Measurements from ENCODE around the gene CTBS.
"Not testable (repeated sequence)": the region's sequence is repeated elsewhere in the genome, so short reads cannot be mapped to it uniquely, and the experiment has no call there.

CTBS gene

GRCh38 chr1:84541679-84542078 lies 32.6 kb downstream of the CTBS start:
- 93 to 100% methylated on average over 1 to 2 of the region's 4 CpGs for WGBS, 2 experiments (ENCODE audit: insufficient coverage in 2 of 2)
- H3K4me1 ChIP-seq (ENCODE audit: control insufficient read depth, insufficient read depth, low read length, poor library complexity, severe bottlenecking) = no peaks in the 10 kb centered on the region
- H3K4me3 ChIP-seq (ENCODE audit: extremely low read depth, insufficient read depth, low read length, poor library complexity, severe bottlenecking) = no peak overlapping the region
- H3K27ac ChIP-seq (ENCODE audit: low read depth, low read length, severe bottlenecking) = no peak overlapping the region
- no peaks in the 10 kb centered on the region for H3K9me3 ChIP-seq (ENCODE audit: control insufficient read depth, low read length)
- no peaks in the 10 kb centered on the region for H3K36me3 ChIP-seq (ENCODE audit: control insufficient read depth, insufficient read depth, low read length)

GRCh38 chr1:84540759-84541158 lies 33.5 kb downstream of the CTBS start:
- Histone ChIP-seq H3K4me3 (ENCODE audit: extremely low read depth, insufficient read depth, low read length, poor library complexity, severe bottlenecking) (no peak overlapping the region), H3K36me3 (ENCODE audit: control insufficient read depth, insufficient read depth, low read length) (no peaks in the 10 kb centered on the region), H3K9me3 (ENCODE audit: control insufficient read depth, low read length) (no peaks in the 10 kb centered on the region), H3K4me1 (ENCODE audit: control insufficient read depth, insufficient read depth, low read length, poor library complexity, severe bottlenecking) (no peaks in the 10 kb centered on the region), H3K27ac (ENCODE audit: low read depth, low read length, severe bottlenecking) (peak overlapping the region; percentile 25)
- 83 to 91% methylated on average over 1 of the region's 1 CpG for WGBS, 2 experiments (ENCODE audit: insufficient coverage in 2 of 2)

GRCh38 chr1:84539972-84540371 lies 34.3 kb downstream of the CTBS start:
- no peaks in the 10 kb centered on the region for H3K9me3 ChIP-seq (ENCODE audit: control insufficient read depth, low read length)
- no peaks in the 10 kb centered on the region for H3K4me1 ChIP-seq (ENCODE audit: control insufficient read depth, insufficient read depth, low read length, poor library complexity, severe bottlenecking)
- no CpG with 5 or more reads among the region's 3 CpGs for WGBS, 2 experiments (ENCODE audit: insufficient coverage in 2 of 2)
- no peak overlapping the region for H3K27ac ChIP-seq (ENCODE audit: low read depth, low read length, severe bottlenecking)
- H3K36me3 ChIP-seq (ENCODE audit: control insufficient read depth, insufficient read depth, low read length) = no peaks in the 10 kb centered on the region
- H3K4me3 ChIP-seq (ENCODE audit: extremely low read depth, insufficient read depth, low read length, poor library complexity, severe bottlenecking) = no peak overlapping the region

- Histone ChIP-seq H3K36me3 (ENCODE audit: control insufficient read depth, insufficient read depth, low read length) (no peaks in the 10 kb centered on the region), H3K4me3 (ENCODE audit: extremely low read depth, insufficient read depth, low read length, poor library complexity, severe bottlenecking) (no peak overlapping the region), H3K27ac (ENCODE audit: low read depth, low read length, severe bottlenecking) (no peak overlapping the region)
Measured at GRCh38 chr1:84538599-84538998, 35.6 kb downstream of the CTBS start.

GRCh38 chr1:84525779-84526178 lies 48.5 kb downstream of the CTBS start:
- Histone ChIP-seq H3K36me3 (ENCODE audit: control insufficient read depth, insufficient read depth, low read length) (no peaks in the 10 kb centered on the region), H3K4me1 (ENCODE audit: control insufficient read depth, insufficient read depth, low read length, poor library complexity, severe bottlenecking) (no peaks in the 10 kb centered on the region), H3K4me3 (ENCODE audit: extremely low read depth, insufficient read depth, low read length, poor library complexity, severe bottlenecking) (no peak overlapping the region), H3K9me3 (ENCODE audit: control insufficient read depth, low read length) (no peaks in the 10 kb centered on the region), H3K27ac (ENCODE audit: low read depth, low read length, severe bottlenecking) (no peak overlapping the region)
- no CpG with 5 or more reads among the region's 1 CpG for WGBS, 2 experiments (ENCODE audit: insufficient coverage in 2 of 2)

More at GRCh38 chr1:84538599-84538998, 35.6 kb downstream of the CTBS start:
- no peaks in the 10 kb centered on the region for H3K4me1 ChIP-seq (ENCODE audit: control insufficient read depth, insufficient read depth, low read length, poor library complexity, severe bottlenecking)
- no peaks in the 10 kb centered on the region for H3K9me3 ChIP-seq (ENCODE audit: control insufficient read depth, low read length)

GRCh38 chr1:84524590-84524989 lies 49.6 kb downstream of the CTBS start:
- H3K4me1 ChIP-seq (ENCODE audit: control insufficient read depth, insufficient read depth, low read length, poor library complexity, severe bottlenecking) = no peaks in the 10 kb centered on the region
- H3K36me3 ChIP-seq (ENCODE audit: control insufficient read depth, insufficient read depth, low read length) = no peaks in the 10 kb centered on the region
- no peak overlapping the region for H3K27ac ChIP-seq (ENCODE audit: low read depth, low read length, severe bottlenecking)
- no peak overlapping the region for H3K4me3 ChIP-seq (ENCODE audit: extremely low read depth, insufficient read depth, low read length, poor library complexity, severe bottlenecking)
- H3K9me3 ChIP-seq (ENCODE audit: control insufficient read depth, low read length) = no peaks in the 10 kb centered on the region

GRCh38 chr1:84510668-84511067 lies 63.6 kb downstream of the CTBS start:
- Histone ChIP-seq H3K4me3 (ENCODE audit: extremely low read depth, insufficient read depth, low read length, poor library complexity, severe bottlenecking) (no peak overlapping the region), H3K4me1 (ENCODE audit: control insufficient read depth, insufficient read depth, low read length, poor library complexity, severe bottlenecking) (peaks cover 3% of the 10 kb centered on the region), H3K36me3 (ENCODE audit: control insufficient read depth, insufficient read depth, low read length) (peaks cover 8% of the 10 kb centered on the region), H3K9me3 (ENCODE audit: control insufficient read depth, low read length) (peaks cover 21% of the 10 kb centered on the region), H3K27ac (ENCODE audit: low read depth, low read length, severe bottlenecking) (no peak overlapping the region)
- WGBS, 2 experiments (ENCODE audit: insufficient coverage in 2 of 2) = 100% methylated on average over 2 of the region's 3 CpGs; no CpG with 5 or more reads in 1 of the 2 experiments

GRCh38 chr1:84510165-84510564 lies 64.1 kb downstream of the CTBS start:
- H3K4me1 ChIP-seq (ENCODE audit: control insufficient read depth, insufficient read depth, low read length, poor library complexity, severe bottlenecking) = peaks cover 3% of the 10 kb centered on the region
- H3K9me3 ChIP-seq (ENCODE audit: control insufficient read depth, low read length) = peaks cover 21% of the 10 kb centered on the region
- H3K27ac ChIP-seq (ENCODE audit: low read depth, low read length, severe bottlenecking) = no peak overlapping the region
- H3K36me3 ChIP-seq (ENCODE audit: control insufficient read depth, insufficient read depth, low read length) = peaks cover 8% of the 10 kb centered on the region
- no peak overlapping the region for H3K4me3 ChIP-seq (ENCODE audit: extremely low read depth, insufficient read depth, low read length, poor library complexity, severe bottlenecking)
- WGBS, 2 experiments (ENCODE audit: insufficient coverage in 2 of 2) = no CpG with 5 or more reads among the region's 2 CpGs

- H3K4me1 ChIP-seq (ENCODE audit: control insufficient read depth, insufficient read depth, low read length, poor library complexity, severe bottlenecking) = peaks cover 8% of the 10 kb centered on the region
- 88% methylated on average over 4 of the region's 4 CpGs; no CpG with 5 or more reads in 1 of the 2 experiments for WGBS, 2 experiments (ENCODE audit: insufficient coverage in 2 of 2)
- H3K36me3 ChIP-seq (ENCODE audit: control insufficient read depth, insufficient read depth, low read length) = peaks cover 8% of the 10 kb centered on the region
- no peak overlapping the region for H3K4me3 ChIP-seq (ENCODE audit: extremely low read depth, insufficient read depth, low read length, poor library complexity, severe bottlenecking)
- no peak overlapping the region for H3K27ac ChIP-seq (ENCODE audit: low read depth, low read length, severe bottlenecking)
- H3K9me3 ChIP-seq (ENCODE audit: control insufficient read depth, low read length) = peaks cover 21% of the 10 kb centered on the region
Measured at GRCh38 chr1:84509029-84509428, 65.2 kb downstream of the CTBS start.

GRCh38 chr1:84508510-84508909 lies 65.7 kb downstream of the CTBS start:
- H3K36me3 ChIP-seq (ENCODE audit: control insufficient read depth, insufficient read depth, low read length) = peaks cover 9% of the 10 kb centered on the region
- 80% methylated on average over 1 of the region's 1 CpG; no CpG with 5 or more reads in 1 of the 2 experiments for WGBS, 2 experiments (ENCODE audit: insufficient coverage in 2 of 2)

GRCh38 chr1:84507887-84508286 lies 66.4 kb downstream of the CTBS start:
- WGBS, 2 experiments (ENCODE audit: insufficient coverage in 2 of 2) = 91 to 95% methylated on average over 12 of the region's 14 CpGs
- not testable (repeated sequence) for H3K4me1 ChIP-seq (ENCODE audit: control insufficient read depth, insufficient read depth, low read length, poor library complexity, severe bottlenecking)
- Histone ChIP-seq H3K27ac (ENCODE audit: low read depth, low read length, severe bottlenecking) (peak overlapping the region; percentile 98), H3K9me3 (ENCODE audit: control insufficient read depth, low read length) (peaks cover 21% of the 10 kb centered on the region), H3K36me3 (ENCODE audit: control insufficient read depth, insufficient read depth, low read length) (peaks cover 15% of the 10 kb centered on the region), H3K4me3 (ENCODE audit: extremely low read depth, insufficient read depth, low read length, poor library complexity, severe bottlenecking) (peak overlapping the region; percentile 64)

More at GRCh38 chr1:84508510-84508909, 65.7 kb downstream of the CTBS start:
- Histone ChIP-seq H3K4me3 (ENCODE audit: extremely low read depth, insufficient read depth, low read length, poor library complexity, severe bottlenecking) (no peak overlapping the region), H3K9me3 (ENCODE audit: control insufficient read depth, low read length) (peaks cover 21% of the 10 kb centered on the region), H3K27ac (ENCODE audit: low read depth, low read length, severe bottlenecking) (no peak overlapping the region), H3K4me1 (ENCODE audit: control insufficient read depth, insufficient read depth, low read length, poor library complexity, severe bottlenecking) (peaks cover 9% of the 10 kb centered on the region)
